Trophoblast cell (in vitro differentiated cells and primary cell): Measurements from ENCODE around the gene PTPRN2.
A peak's percentile ranks its signal among the peaks of the same experiment; 100 is the strongest.

ENCODE experiments used
- DNase-seq, 2 donors: peaks; one replicate each; pipeline ENCODE4 v3.0.0-alpha.2; 2016
- H2AFZ ChIP-seq: 2 replicates; pipeline ENCODE4 v1.6.1; 2013; ENCODE audit warnings: low read length, moderate library complexity, mild to moderate bottlenecking; ENCODE audit not compliant: insufficient read depth, poor library complexity
- H2AK5ac ChIP-seq: 2 replicates; pipeline ENCODE4 v1.6.1; 2013; ENCODE audit warnings: mild to moderate bottlenecking, low read length
- H2BK120ac ChIP-seq: 2 replicates; pipeline ENCODE4 v1.6.1; 2013; ENCODE audit warnings: low read length, mild to moderate bottlenecking, moderate library complexity; ENCODE audit not compliant: insufficient read depth, poor library complexity
- H2BK12ac ChIP-seq: 2 replicates; pipeline ENCODE4 v1.6.1; 2013; ENCODE audit warnings: mild to moderate bottlenecking, low read length, moderate library complexity
- H2BK5ac ChIP-seq: 2 replicates; pipeline ENCODE4 v1.6.1; 2013; ENCODE audit warnings: low read length, low read depth, moderate library complexity, mild to moderate bottlenecking; ENCODE audit not compliant: poor library complexity
- H3K14ac ChIP-seq: 2 replicates; pipeline ENCODE4 v1.6.1; 2013; ENCODE audit warnings: mild to moderate bottlenecking, low read length
- H3K18ac ChIP-seq: 2 replicates; pipeline ENCODE4 v1.6.1; 2013; ENCODE audit warnings: mild to moderate bottlenecking, low read length
- H3K23ac ChIP-seq: 2 replicates; pipeline ENCODE4 v1.6.1; 2013; ENCODE audit warnings: low read length
- H3K27ac ChIP-seq: 2 replicates; pipeline ENCODE4 v1.5.1; 2013; ENCODE audit warnings: low read depth, mild to moderate bottlenecking, inconsistent platforms, low read length, moderate library complexity
- H3K27me3 ChIP-seq: 2 replicates; pipeline ENCODE4 v1.6.1; 2013; ENCODE audit warnings: inconsistent platforms, mild to moderate bottlenecking, low read length, moderate library complexity; ENCODE audit not compliant: insufficient read depth
- H3K36me3 ChIP-seq, 2 experiments: 1 replicate in 1 of 2; 2 replicates in 1 of 2; pipeline ENCODE4 v1.6.1; 2013; ENCODE audit warnings: low read length in 2 of 2, mild to moderate bottlenecking in 2 of 2, moderate library complexity in 1 of 2; ENCODE audit not compliant: insufficient read depth in 2 of 2, control insufficient read depth in 1 of 2
- H3K4ac ChIP-seq: 2 replicates; pipeline ENCODE4 v1.6.1; 2013; ENCODE audit warnings: low read depth, mild to moderate bottlenecking, low read length, moderate library complexity
- H3K4me1 ChIP-seq, 2 experiments: 1 replicate in 1 of 2; 2 replicates in 1 of 2; pipeline ENCODE4 v1.6.1; 2013; ENCODE audit warnings: low read length in 2 of 2, mild to moderate bottlenecking in 2 of 2, moderate library complexity in 1 of 2; ENCODE audit not compliant: insufficient read depth in 2 of 2, control insufficient read depth in 1 of 2
- H3K4me2 ChIP-seq: 2 replicates; pipeline ENCODE4 v1.6.1; 2013; ENCODE audit warnings: inconsistent platforms, mild to moderate bottlenecking, low read length, moderate library complexity
- H3K4me3 ChIP-seq: 2 replicates; pipeline ENCODE4 v1.5.1; 2013; ENCODE audit warnings: mild to moderate bottlenecking, low read depth, low read length, inconsistent platforms
- H3K79me1 ChIP-seq: one replicate; pipeline ENCODE4 v1.6.1; 2013; ENCODE audit warnings: low read length
- H3K79me2 ChIP-seq: 2 replicates; pipeline ENCODE4 v1.6.1; 2013; ENCODE audit warnings: low read length, mild to moderate bottlenecking; ENCODE audit not compliant: control insufficient read depth, insufficient read depth, poor library complexity
- H3K9ac ChIP-seq: 2 replicates; pipeline ENCODE4 v1.6.1; 2013; ENCODE audit warnings: mild to moderate bottlenecking, low read length
- H3K9me3 ChIP-seq: 2 replicates; pipeline ENCODE4 v1.6.1; 2013; ENCODE audit warnings: low read depth, mild to moderate bottlenecking, control low read depth, inconsistent platforms, low read length; ENCODE audit not compliant: insufficient read depth
- H4K12ac ChIP-seq: 2 replicates; pipeline ENCODE4 v1.6.1; 2013; ENCODE audit warnings: low read depth, mild to moderate bottlenecking, low read length, moderate library complexity
- H4K8ac ChIP-seq: 2 replicates; pipeline ENCODE4 v1.6.1; 2013; ENCODE audit warnings: low read depth, mild to moderate bottlenecking, low read length, moderate library complexity
- H4K91ac ChIP-seq: one replicate; pipeline ENCODE4 v1.6.1; 2013; ENCODE audit warnings: low read depth, mild to moderate bottlenecking, low read length, moderate library complexity
- WGBS: extraction: QIAGEN DNeasy Blood & Tissue Kit; methylation state at CpG from one replicate; pipeline ENCODE4 v1.1.7; 2013; ENCODE audit warnings: missing lambda C conversion rate; ENCODE audit not compliant: insufficient read length, insufficient coverage; ENCODE audit errors: extremely low coverage; 5-methylcytosine and 5-hydroxymethylcytosine counted together

The PTPRN2 gene

DNA sequence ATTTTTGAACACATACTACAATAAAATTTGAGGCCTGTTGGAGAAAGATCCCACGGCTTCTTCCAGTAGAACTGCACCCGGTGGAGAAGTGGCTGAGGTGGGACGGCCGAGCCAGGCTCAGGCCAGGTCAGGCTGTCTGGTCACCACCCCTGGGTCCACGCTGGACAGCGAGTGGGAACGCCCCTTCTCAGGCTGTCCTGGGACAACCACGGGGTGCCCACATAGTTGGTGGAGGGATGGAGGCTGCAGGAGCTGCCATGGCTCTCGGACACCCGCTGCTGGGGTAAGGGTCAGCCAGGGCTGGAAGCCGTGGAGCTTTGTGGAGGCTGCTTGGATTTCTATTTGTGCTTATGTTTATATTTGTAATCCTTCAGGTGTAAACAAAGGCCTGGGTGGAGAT, 1044.3 kb downstream of the PTPRN2 start:
- H3K4me1 ChIP-seq: no peaks in the 10 kb centered on the region
- H3K9me3 ChIP-seq: peaks cover 12% of the 10 kb centered on the region
- H3K4me2 ChIP-seq: no peak overlapping the region
- H4K12ac ChIP-seq: no peak overlapping the region
- H3K4me3 ChIP-seq: no peak overlapping the region
- no peak overlapping the region for H3K27ac ChIP-seq
- H4K8ac ChIP-seq: no peak overlapping the region
- H2AFZ ChIP-seq: no peak overlapping the region
- no peak overlapping the region for H2BK5ac ChIP-seq
- no peak overlapping the region for H3K18ac ChIP-seq
- H4K91ac ChIP-seq: no peak overlapping the region
- no peaks in the 10 kb centered on the region for H3K79me2 ChIP-seq
- H3K36me3 ChIP-seq: no peaks in the 10 kb centered on the region
- H2BK12ac ChIP-seq: no peak overlapping the region
- no peak overlapping the region for H3K14ac ChIP-seq
- no peaks in the 10 kb centered on the region for H3K27me3 ChIP-seq
- H3K79me1 ChIP-seq: no peaks in the 10 kb centered on the region
- DNase-seq: no peak
- H2AK5ac ChIP-seq: no peak overlapping the region
- WGBS: no CpG with 5 or more reads among the region's 11 CpGs
- no peak overlapping the region for H3K9ac ChIP-seq
- H2BK120ac ChIP-seq: no peak overlapping the region
- no peak overlapping the region for H3K4ac ChIP-seq
- H3K23ac ChIP-seq: no peak overlapping the region

DNA sequence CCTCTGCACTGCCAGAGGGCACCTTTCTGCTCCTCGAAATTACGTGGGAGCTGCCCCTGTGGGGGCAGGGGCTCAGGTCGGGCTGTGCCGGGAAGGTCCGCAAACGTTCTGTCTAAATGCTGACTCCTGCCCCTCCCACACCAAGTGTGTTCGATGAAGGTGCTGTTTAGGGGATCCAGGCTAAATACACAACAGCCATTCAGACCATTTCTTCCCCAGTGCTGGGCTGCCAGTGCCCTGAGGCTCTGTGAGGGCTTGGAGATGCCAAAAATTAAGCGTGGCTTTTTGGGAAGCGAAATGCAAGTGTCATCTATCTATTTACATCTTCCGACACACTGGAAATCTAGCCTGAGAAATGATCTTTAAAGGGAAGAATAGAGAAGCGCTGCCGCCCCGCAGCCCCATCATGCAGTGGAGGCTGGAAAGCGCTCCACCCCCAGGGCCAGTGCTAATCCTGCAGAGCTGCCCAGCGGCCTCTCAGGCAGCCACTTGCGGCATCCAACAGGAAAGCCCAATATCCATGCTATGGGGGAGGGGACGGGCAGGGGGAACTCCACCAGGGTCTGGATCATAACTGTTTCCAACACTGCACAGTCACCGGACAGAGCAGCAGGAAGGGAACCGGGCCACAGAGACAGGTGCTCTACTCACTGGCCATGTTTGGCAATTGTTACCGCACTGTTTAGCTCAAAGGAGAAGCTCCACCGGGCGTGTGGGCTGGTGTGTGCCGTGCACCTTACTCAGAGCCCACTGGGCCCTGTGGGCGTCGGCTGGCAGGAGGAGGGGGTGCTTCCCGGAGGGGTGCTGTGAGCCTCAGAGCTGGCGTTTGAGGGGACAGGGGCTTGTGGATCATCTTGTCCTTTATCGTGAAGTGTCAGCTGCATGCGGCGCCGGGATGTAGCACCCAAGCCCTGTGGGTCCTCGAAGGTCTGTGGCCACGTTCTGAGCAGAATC, 1045.3 kb downstream of the PTPRN2 start:
- no peak overlapping the region for H4K91ac ChIP-seq
- no peak overlapping the region for H3K27ac ChIP-seq
- no peak overlapping the region for H3K18ac ChIP-seq
- no peak overlapping the region for H3K23ac ChIP-seq
- no peak overlapping the region for H2AK5ac ChIP-seq
- H3K4me2 ChIP-seq: no peak overlapping the region
- H4K12ac ChIP-seq: no peak overlapping the region
- no CpG with 5 or more reads among the region's 33 CpGs for WGBS
- no peaks in the 10 kb centered on the region for H3K79me2 ChIP-seq
- no peak overlapping the region for H3K9ac ChIP-seq
- H2BK12ac ChIP-seq: no peak overlapping the region
- H3K4me1 ChIP-seq: no peaks in the 10 kb centered on the region
- H4K8ac ChIP-seq: no peak overlapping the region
- H2BK5ac ChIP-seq: no peak overlapping the region
- H3K4me3 ChIP-seq: no peak overlapping the region
- no peaks in the 10 kb centered on the region for H3K79me1 ChIP-seq
- DNase-seq: no peak
- no peak overlapping the region for H3K4ac ChIP-seq
- H3K36me3 ChIP-seq: no peaks in the 10 kb centered on the region
- no peak overlapping the region for H3K14ac ChIP-seq
- peaks cover 12% of the 10 kb centered on the region for H3K9me3 ChIP-seq
- H2BK120ac ChIP-seq: no peak overlapping the region
- no peaks in the 10 kb centered on the region for H3K27me3 ChIP-seq
- H2AFZ ChIP-seq: no peak overlapping the region

DNA sequence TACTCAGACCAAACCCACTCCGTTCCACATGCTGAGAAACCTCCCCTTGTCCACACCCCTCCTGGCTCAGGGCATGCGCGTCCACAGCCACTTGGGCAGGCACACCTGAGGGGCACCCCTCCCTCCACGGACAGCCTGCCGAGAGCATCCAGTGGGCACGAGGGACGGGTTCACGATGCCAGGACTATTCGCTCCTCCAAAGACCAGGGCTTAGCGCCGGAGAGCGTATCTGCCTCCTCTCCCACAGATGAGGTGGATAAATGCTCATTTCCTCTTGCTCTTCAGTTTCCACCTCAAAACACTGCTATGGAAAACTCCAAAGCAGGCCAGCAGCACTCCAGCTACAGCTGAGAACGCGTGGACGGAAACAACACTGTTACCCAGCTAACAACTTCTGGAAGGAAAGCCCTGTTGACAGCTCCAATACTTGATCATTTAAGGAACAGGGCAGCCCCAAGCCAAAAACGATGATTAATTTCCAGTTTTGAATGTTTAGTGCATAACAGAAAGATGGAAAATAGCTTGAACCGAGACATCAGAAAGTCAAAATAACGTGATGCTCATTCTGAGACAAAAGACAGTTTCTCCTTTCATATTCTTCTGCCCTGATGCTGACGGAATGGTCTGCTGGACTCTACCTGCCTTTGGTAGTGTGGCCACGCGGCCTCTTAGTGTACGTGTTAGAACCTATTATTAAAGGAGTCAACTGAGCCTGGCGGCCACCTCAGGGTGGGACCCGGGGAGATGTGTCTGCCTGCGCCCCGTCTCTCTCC, 1046.1 kb downstream of the PTPRN2 start:
- no peak overlapping the region for H4K8ac ChIP-seq
- no peak overlapping the region for H3K18ac ChIP-seq
- no peak overlapping the region for H3K9ac ChIP-seq
- no peak overlapping the region for H4K91ac ChIP-seq
- no peaks in the 10 kb centered on the region for H3K27me3 ChIP-seq
- H2AK5ac ChIP-seq: no peak overlapping the region
- no peak overlapping the region for H2AFZ ChIP-seq
- no peaks in the 10 kb centered on the region for H3K79me1 ChIP-seq
- no peaks in the 10 kb centered on the region for H3K79me2 ChIP-seq
- no CpG with 5 or more reads among the region's 26 CpGs for WGBS
- H3K4me3 ChIP-seq: peak overlapping the region; percentile 35
- no peak overlapping the region for H3K27ac ChIP-seq
- H3K36me3 ChIP-seq: no peaks in the 10 kb centered on the region
- no peak overlapping the region for H3K14ac ChIP-seq
- no peaks in the 10 kb centered on the region for H3K4me1 ChIP-seq
- H3K23ac ChIP-seq: no peak overlapping the region
- H2BK5ac ChIP-seq: no peak overlapping the region
- H3K9me3 ChIP-seq: peaks cover 12% of the 10 kb centered on the region
- H4K12ac ChIP-seq: no peak overlapping the region
- no peak overlapping the region for H2BK12ac ChIP-seq
- no peak overlapping the region for H3K4ac ChIP-seq
- H3K4me2 ChIP-seq: no peak overlapping the region
- no peak overlapping the region for H2BK120ac ChIP-seq
- DNase-seq: no peak

DNA sequence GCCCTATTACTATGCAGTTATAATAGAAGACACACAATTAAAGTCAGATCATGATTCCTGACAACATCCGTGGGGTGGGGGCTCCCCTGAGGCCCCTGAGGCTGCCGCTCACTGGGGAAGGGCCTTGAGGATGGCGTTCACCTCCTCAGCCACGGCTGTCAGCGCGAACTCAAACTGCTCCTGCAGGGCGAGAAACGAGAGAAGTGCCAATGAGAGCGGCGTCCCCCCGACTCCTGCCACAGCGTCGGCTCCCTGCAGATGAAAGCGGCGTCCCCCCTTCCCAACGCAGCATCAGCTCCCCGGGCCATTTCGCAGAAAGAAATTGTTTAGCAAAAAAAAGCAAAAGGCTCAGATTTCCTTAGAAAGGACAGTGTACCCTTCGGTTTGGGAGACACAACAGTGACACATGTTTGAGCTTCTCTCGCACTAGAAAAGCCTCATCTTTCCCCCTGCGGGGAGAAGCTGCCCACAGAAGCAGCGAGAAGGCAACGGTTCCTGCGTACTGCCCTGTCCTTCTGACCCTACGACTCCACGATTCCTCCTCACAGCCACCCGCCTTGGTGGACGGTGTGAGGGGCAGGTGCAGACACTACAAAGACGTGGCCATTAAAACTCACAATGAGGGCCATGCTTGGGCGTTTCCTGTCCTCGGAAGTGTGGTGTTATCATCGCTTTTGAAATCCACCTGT, 1046.9 kb downstream of the PTPRN2 start:
- H2BK120ac ChIP-seq: no peak overlapping the region
- H3K4me2 ChIP-seq: no peak overlapping the region
- H3K18ac ChIP-seq: no peak overlapping the region
- H3K36me3 ChIP-seq: no peaks in the 10 kb centered on the region
- H3K27me3 ChIP-seq: no peaks in the 10 kb centered on the region
- H3K14ac ChIP-seq: no peak overlapping the region
- no peak overlapping the region for H2BK12ac ChIP-seq
- no peak overlapping the region for H2AFZ ChIP-seq
- H4K8ac ChIP-seq: no peak overlapping the region
- peaks cover 12% of the 10 kb centered on the region for H3K9me3 ChIP-seq
- no peak overlapping the region for H4K91ac ChIP-seq
- H3K27ac ChIP-seq: no peak overlapping the region
- H2AK5ac ChIP-seq: no peak overlapping the region
- no peaks in the 10 kb centered on the region for H3K4me1 ChIP-seq
- H4K12ac ChIP-seq: no peak overlapping the region
- no peaks in the 10 kb centered on the region for H3K79me1 ChIP-seq
- H3K9ac ChIP-seq: no peak overlapping the region
- H3K79me2 ChIP-seq: no peaks in the 10 kb centered on the region
- no peak overlapping the region for H2BK5ac ChIP-seq
- no peak overlapping the region for H3K23ac ChIP-seq
- no peak overlapping the region for H3K4me3 ChIP-seq
- WGBS: no CpG with 5 or more reads among the region's 32 CpGs
- DNase-seq: no peak
- H3K4ac ChIP-seq: no peak overlapping the region
